Testis (tissue), 3 donors: ENCODE measurements around the gene SEL1L3. TPM values are rescaled to one million over a fixed set of nuclear protein-coding genes. Genes with fewer than 3 reads are reported as not detected.

Source experiments
- DNase-seq: peaks from one replicate; pipeline ENCODE4 v3.0.0-alpha.2; 2019
- H3K27ac ChIP-seq, 2 donors: fragments of 200-600 bp; sonication (generic); one replicate each; pipeline ENCODE4 v1.5.1; 2019
- H3K27me3 ChIP-seq: fragments of 200-600 bp; sonication (generic); one replicate; pipeline ENCODE4 v1.5.1; 2019
- H3K36me3 ChIP-seq: fragments of 200-600 bp; sonication (generic); one replicate; pipeline ENCODE4 v1.5.1; 2017; ENCODE audit warnings: low read depth; ENCODE audit errors: missing control alignments
- H3K4me1 ChIP-seq: fragments of 200-600 bp; sonication (generic); one replicate; pipeline ENCODE4 v1.5.1; 2019
- H3K4me3 ChIP-seq, 2 donors: fragments of 200-600 bp; sonication (generic); one replicate each; pipeline ENCODE4 v1.5.1; 2017 to 2019
- H3K9me3 ChIP-seq: fragments of 200-600 bp; sonication (generic); one replicate; pipeline ENCODE4 v1.5.1; 2017
- POLR2A ChIP-seq: fragments of 450-650 bp; IDR thresholded peaks from one replicate; pipeline ENCODE4 v1.6.1; 2017; ENCODE audit warnings: antibody characterized with exemption, mild to moderate bottlenecking, moderate library complexity
- WGBS, 2 donors: methylation state at CpG; one replicate each; pipeline ENCODE4 v1.1.5; 2018; 5-methylcytosine and 5-hydroxymethylcytosine counted together
- intact Hi-C: fragments of 100-400 bp; cut with DNase I; formaldehyde crosslinking; loops from one replicate; pipeline ENCODE4 v1.15.1; 2023; ENCODE audit warnings: low total_unique reads
- polyA plus RNA-seq: library from polyadenylated mRNA; stranded (reverse); fragments of 350-450 nt; fragmentation: Illumina TruSeq; extraction: RNeasy Lipid Tissue Mini Kit (QIAGEN cat#74804); gene quantifications from one replicate; pipeline ENCODE4 v1.2.3, GENCODE V29; 2014; ENCODE audit warnings: low read depth, low replicate concordance; ENCODE audit not compliant: insufficient read depth
- total RNA-seq, 2 donors: library from RNA; depleted of rRNA; stranded (reverse); fragments of >200 nt; gene quantifications; one replicate each; pipeline ENCODE4 v1.2.3, GENCODE V29; 2016
- TF ChIP-seq, protein P1 (sequence below), 3 experiments: fragments of 450-650 bp in 2 of 3; fragments of 200-600 bp in 1 of 3; sonication (generic) in 1 of 3; IDR thresholded peaks; one replicate each; pipeline ENCODE4 v1.5.1; 2016 to 2019; ENCODE audit warnings: antibody characterized with exemption in 3 of 3, mild to moderate bottlenecking in 2 of 3, moderate library complexity in 1 of 3

The SEL1L3 gene
- total and polyA plus RNA-seq, 3 donors from 2014 or later: 5.0 to 15.6 (median 6.9) TPM

DNA sequence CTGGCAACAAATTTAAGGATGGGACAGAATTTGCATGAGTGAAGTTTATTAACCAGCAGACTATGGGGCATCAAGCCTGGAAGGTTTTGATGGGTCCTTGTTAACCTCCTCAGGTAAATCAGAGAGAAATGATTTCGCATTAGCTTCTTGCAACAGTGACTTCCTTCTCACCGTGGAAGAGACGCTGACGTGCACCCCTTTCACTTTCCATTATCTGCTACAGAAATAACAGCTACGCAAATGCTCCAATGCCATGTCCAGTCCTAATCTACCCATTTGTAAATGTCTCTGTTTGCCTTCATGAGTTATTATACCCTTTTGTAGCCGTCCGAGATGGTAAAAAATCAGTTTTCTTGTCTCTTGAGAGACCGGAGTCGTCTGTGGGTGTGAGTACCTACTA, 106.9 kb downstream of the SEL1L3 start:
- 87 to 96% methylated on average over 9 of the region's 9 CpGs for WGBS, 2 donors
- no peak for TF ChIP-seq POLR2A
- TF ChIP-seq, protein P1, sequence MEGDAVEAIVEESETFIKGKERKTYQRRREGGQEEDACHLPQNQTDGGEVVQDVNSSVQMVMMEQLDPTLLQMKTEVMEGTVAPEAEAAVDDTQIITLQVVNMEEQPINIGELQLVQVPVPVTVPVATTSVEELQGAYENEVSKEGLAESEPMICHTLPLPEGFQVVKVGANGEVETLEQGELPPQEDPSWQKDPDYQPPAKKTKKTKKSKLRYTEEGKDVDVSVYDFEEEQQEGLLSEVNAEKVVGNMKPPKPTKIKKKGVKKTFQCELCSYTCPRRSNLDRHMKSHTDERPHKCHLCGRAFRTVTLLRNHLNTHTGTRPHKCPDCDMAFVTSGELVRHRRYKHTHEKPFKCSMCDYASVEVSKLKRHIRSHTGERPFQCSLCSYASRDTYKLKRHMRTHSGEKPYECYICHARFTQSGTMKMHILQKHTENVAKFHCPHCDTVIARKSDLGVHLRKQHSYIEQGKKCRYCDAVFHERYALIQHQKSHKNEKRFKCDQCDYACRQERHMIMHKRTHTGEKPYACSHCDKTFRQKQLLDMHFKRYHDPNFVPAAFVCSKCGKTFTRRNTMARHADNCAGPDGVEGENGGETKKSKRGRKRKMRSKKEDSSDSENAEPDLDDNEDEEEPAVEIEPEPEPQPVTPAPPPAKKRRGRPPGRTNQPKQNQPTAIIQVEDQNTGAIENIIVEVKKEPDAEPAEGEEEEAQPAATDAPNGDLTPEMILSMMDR (IDR thresholded peaks at IDR 0.05): no peak
- no peak overlapping the region for H3K4me3 ChIP-seq

DNA sequence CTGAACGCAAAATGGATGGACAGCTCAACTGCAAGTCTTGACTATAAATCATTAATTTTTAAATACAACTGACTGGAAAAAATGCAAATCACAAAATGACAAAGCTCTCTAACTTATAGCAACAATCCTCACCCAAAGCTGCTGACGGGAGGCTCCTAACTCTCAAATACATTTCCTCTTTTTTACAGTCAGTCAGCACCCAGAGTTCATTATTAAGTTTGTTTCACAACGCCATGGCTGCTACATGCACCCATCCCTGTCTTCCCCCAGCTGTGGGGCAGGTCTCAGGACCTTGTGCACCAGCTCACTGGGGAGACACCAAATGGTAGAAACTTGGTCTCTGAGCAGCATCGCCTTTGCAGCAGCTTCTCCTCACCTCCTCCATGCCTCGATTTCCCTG, 109.5 kb downstream of the SEL1L3 start:
- no peak for DNase-seq
- Histone ChIP-seq H3K9me3 (no peaks in the 10 kb centered on the region), H3K36me3 (no peaks in the 10 kb centered on the region), H3K27me3 (no peaks in the 10 kb centered on the region), H3K4me1 (no peaks in the 10 kb centered on the region), H3K27ac (no peak overlapping the region), H3K4me3 (no peak overlapping the region)
- WGBS, 2 donors: 85 to 95% methylated on average over 5 of the region's 5 CpGs
- intact Hi-C loops: no loop called here
- TF ChIP-seq POLR2A: no peak
- TF ChIP-seq, protein P1 (IDR thresholded peaks at IDR 0.05): no peak

More for the DNA sequence above, 106.9 kb downstream of the SEL1L3 start:
- no peaks in the 10 kb centered on the region for H3K4me1 ChIP-seq
- H3K36me3 ChIP-seq: no peaks in the 10 kb centered on the region
- no peaks in the 10 kb centered on the region for H3K9me3 ChIP-seq
- no peak for DNase-seq
- H3K27me3 ChIP-seq: no peaks in the 10 kb centered on the region
- no peak overlapping the region for H3K27ac ChIP-seq
- intact Hi-C loops: no loop called here

DNA sequence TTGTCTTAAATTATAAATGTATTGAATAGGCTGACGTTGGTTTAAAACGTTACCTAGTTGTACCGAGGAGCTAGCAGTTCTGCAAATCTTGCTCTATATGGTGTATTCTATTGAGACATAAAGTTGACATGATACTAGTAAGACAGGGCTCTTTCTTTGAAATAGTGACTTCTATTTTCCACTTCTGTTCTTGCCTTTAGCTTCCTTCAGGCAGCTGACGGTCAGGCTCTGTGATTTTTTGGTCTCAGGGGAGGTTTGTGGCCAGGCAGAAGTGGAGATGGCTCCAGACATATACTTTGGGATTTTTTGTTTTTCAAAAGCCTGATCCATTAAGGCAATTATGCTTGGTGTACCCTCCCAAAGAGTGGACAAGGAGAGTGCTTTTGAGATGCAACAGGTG, 111.9 kb downstream of the SEL1L3 start:
- Histone ChIP-seq H3K27me3 (no peaks in the 10 kb centered on the region), H3K9me3 (no peaks in the 10 kb centered on the region), H3K4me1 (no peaks in the 10 kb centered on the region), H3K36me3 (no peaks in the 10 kb centered on the region), H3K27ac (no peak overlapping the region), H3K4me3 (no peak overlapping the region)
- TF ChIP-seq POLR2A: no peak
- TF ChIP-seq, protein P1 (IDR thresholded peaks at IDR 0.05): no peak
- 80 to 91% methylated on average over 4 of the region's 4 CpGs for WGBS, 2 donors
- intact Hi-C loops: no loop called here
- DNase-seq: no peak

DNA sequence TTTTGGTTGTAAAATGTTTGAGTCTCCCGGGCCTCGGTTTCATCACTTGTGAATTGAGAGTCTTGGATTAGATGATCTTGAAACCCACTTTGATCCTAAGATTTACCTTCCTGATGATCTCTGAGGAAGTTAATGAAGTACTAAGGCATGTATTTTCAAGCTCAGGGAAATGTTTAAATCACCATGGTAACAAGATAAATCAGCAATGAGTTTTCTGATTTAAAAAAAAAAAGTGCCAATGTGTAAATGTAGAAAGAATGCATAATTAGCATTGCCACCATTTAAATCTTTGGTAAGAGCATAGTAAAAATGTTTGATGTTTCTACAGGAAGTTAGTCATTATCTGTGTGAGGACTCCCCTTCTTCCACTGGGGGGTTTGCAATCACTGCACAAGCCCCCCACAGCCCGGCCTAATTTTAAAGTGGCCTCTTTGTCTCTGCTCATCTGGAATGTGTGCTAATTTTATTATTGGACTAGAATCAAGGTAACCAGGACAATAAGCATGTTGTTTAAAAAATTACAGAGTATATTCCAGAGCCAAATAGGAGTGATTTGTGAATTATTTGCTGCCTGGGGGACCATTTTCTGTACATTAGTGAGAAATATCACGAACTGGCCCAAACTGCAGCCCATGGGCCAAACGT, 113.5 kb downstream of the SEL1L3 start:
- no peaks in the 10 kb centered on the region for H3K9me3 ChIP-seq
- no peaks in the 10 kb centered on the region for H3K36me3 ChIP-seq
- no peak for DNase-seq
- no peaks in the 10 kb centered on the region for H3K4me1 ChIP-seq
- no peak overlapping the region for H3K27ac ChIP-seq
- intact Hi-C loops: no loop called here
- no peak overlapping the region for H3K4me3 ChIP-seq
- TF ChIP-seq, protein P1 (IDR thresholded peaks at IDR 0.05): no peak
- no peak for TF ChIP-seq POLR2A
- WGBS, 2 donors: 68 to 75% methylated on average over 5 of the region's 5 CpGs
- H3K27me3 ChIP-seq: no peaks in the 10 kb centered on the region

DNA sequence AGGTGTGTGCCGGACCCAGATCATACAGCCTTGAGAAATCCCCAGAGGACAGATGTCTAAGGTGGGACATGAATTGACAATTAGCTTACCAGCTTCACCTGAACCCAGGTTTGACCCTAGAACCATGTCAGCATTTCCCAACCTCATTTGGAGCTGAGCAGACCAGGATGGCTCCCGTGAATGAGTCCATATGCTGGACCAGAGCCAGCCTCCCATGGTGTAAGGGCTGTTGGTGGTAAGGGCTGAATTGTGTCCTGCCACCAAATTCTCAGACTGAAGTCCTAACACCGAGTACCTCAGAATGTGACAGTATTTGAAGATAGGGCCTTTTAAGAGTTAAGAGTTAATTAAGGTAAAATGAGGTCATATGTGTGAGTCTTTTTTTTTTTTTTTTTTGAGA, 118.8 kb downstream of the SEL1L3 start:
- no peak for DNase-seq
- Histone ChIP-seq H3K27ac (no peak overlapping the region), H3K36me3 (no peaks in the 10 kb centered on the region), H3K4me1 (no peaks in the 10 kb centered on the region), H3K9me3 (no peaks in the 10 kb centered on the region), H3K27me3 (no peaks in the 10 kb centered on the region), H3K4me3 (no peak overlapping the region)
- intact Hi-C loops: no loop called here
- TF ChIP-seq, protein P1 (IDR thresholded peaks at IDR 0.05): no peak
- TF ChIP-seq POLR2A: no peak
- 70 to 83% methylated on average over 3 of the region's 3 CpGs for WGBS, 2 donors
